Right forelimb (tissue), 1 donor: ENCODE measurements around the gene PEX26.
"Not testable (repeated sequence)": the region's sequence is repeated elsewhere in the genome, so short reads cannot be mapped to it uniquely, and the experiment has no call there.

Experiments used
- DNase-seq: peaks from one replicate; pipeline ENCODE4 v3.0.0-alpha.2; 2018

Gene PEX26

GRCh38 chr22:18077639-18078328 lies at the start of gene PEX26:
Gene PEX26 (plus strand): TSS chr22:18077990. CDS start chr22:18078377, 387 bp downstream.
- peak; percentile 95 for DNase-seq

DNA sequence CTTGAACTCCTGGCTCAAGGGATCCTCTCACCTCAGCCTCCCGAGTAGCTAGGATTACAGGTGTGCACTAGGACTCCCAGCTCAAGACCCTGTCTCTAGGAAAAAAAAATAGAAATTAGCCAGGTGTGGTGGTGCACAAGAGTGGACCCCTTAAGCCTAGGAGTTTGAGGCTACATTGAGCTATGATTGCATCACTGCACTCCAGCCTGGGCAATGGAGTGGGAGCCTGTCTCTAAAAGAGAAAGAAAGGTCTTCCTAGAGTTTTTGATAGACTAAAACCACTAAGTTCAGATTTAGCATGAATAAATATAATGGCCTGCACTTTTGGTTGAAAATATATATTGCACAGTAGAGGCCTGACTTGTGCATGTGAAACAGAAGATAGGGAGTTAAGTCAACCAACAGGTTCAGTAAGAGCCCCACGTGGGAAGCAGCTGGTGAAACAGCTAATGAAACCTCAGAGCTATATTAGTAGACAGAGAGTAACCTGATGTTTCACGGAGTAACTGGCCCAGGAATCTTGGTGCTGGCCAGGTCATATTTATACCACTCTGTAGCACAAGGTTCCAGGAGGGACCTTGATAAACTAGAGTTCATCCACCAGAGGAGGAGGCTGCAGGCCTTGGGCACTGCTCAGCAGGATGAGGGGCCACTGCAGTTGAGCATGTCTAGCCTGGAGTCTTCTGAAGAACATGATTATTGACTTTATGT lies 48.8 kb upstream of the PEX26 start:
- DNase-seq: no peak

DNA sequence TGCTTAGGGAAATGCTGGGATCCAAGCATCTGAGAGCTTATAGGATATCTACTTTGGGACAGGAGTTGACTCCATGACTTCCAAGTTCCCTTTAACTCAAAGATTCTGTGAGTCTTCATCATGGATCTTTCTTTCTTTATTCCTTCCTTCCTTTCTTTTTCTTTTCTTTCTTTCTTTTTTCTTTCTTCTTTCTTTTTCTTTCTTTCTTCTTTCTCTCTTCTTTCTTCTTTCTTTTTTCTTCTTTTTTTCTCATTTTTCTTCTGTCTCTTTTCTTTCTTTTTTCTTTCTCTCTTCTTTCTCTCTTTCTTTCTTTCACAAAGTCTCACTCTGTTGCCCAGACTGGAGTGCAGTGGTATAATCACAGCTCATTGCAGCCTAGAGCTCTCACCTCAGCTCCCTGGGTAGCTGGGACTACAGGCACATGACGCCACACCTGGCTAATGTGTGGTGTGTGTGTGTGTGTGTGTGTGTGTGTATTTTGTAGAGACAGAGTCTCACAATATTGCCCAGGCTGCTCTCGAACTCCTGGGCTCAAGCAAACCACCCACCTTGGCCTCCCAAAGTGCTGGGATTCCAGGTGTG lies 48.0 kb upstream of the PEX26 start:
- no peak for DNase-seq

DNA sequence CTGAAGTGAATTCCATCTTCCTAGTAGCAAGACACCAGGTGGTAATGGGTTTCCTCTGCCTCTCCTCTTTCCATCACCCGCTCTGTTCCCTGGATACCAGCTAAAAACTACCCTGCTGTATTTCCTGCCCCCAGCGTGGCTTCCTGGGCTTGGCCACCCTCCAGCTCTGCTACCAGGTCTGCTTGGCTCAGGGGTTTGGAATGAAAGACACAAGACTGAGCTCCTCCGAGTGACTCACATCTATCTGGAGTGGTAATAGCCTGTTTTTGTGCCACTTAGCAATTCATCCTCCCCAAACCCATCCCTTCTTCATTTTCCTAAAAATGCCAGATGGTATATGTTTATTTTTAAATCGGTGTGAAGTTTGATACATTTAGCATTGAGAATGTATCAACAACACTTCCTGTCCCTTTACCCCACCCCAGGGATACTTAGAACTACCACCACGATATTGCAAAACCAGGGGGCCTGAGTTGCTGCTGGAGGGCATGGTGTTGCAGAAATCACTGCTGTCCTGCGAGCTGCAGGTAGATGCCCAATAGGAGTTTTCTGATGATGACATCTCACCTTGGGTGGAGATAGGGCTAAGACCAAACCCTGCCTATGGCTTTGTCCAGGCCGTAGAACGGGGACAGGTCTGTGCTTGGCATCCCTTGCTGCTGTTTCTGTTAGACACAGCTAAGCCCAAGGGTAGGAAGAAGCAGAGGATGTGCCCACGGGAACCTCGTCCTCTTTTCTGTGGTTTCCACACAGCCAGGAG lies 45.9 kb upstream of the PEX26 start:
- no peak for DNase-seq

DNA sequence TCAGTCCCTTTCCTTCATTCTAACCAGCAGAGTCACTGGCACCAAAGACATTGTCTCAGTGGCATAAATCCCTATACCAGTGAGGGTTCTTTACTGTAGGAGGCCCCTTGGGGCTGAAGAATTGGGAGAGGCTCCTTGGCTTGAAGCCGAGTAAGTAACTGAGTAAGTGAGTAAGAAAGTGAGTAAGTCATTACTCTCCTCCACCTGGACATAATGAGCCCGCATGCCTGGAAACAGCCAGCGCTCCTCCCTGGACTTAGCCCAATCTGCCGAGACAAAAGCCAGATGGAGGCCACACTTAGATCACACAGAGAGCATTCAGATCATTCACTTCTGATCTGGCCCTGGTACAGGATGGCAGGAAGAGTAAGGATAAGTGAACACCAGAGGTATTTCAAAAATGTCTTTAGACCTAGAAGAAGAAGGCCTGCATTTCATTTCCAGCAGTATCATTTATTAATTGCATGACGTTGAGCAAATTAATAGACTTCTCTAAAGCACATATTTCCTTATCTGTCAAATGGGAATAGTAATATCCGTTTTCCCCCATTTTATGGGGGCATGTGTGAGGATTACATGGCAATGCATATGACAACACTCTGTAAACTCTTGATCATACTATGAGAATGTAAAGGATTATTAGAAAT lies 45.2 kb upstream of the PEX26 start:
- no peak for DNase-seq

DNA sequence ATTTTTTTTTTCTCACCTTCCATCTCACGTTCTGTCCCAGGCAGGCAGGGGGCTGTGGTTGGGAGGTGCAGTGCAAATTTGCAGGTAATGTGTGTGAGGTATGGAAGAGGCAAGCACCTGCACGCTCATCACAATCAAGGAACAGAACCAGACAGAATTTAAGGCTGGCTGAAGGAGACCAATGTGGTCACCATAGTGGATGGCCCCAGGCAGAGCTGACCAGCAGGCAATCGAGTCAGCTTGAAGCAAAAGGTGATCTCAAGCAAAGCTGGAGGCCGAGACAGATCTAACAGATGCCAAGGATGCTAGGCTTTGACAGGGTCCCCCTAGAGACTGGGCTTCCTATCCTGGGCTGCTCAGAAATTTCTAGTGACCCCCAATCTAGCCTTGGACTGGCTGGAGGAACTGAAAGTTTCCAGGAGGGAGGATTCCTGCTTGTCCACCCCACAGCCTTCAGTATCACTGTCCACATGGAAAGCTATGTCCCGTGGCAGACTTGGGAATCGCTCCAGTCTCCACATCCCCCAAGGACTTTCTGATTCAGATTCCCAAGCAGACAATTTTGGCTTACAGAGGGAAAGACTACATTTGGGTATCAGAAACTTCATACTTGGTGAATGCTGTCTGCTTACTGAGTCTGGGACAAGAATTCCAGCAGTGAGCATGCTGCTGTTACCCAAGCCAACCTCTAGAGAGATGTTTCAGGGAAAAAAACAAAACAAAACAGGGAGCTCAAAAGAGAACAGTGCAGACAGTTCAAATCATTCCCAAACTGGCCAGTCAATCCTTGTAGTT lies 44.4 kb upstream of the PEX26 start:
- no peak for DNase-seq

- no peak for DNase-seq
Observed at GRCh38 chr22:18034076-18034475, 43.7 kb upstream of the PEX26 start.

GRCh38 chr22:18035751-18036150 lies 42.0 kb upstream of the PEX26 start:
- DNase-seq: no peak

- DNase-seq: not testable (repeated sequence)
Observed at GRCh38 chr22:18040898-18041297, 36.9 kb upstream of the PEX26 start.

DNA sequence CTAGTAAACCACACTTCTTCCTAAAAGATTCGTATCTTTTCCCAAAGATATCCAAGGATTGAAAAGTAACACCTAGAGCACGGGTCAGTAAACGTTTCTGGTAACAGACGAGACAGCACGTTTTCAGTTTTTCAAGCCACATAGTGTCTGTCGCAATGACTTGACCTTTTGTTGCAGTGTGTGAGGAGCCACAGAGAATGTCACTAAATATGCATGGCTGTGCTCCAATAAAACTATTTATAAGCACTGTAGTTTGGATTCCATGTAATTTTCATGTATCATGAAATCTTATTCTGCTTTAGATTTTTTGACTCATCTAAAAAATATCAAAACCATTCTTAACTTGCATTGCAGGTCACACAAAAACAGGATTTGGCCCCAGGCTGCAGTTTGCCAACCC lies 35.1 kb upstream of the PEX26 start:
- DNase-seq: no peak

DNA sequence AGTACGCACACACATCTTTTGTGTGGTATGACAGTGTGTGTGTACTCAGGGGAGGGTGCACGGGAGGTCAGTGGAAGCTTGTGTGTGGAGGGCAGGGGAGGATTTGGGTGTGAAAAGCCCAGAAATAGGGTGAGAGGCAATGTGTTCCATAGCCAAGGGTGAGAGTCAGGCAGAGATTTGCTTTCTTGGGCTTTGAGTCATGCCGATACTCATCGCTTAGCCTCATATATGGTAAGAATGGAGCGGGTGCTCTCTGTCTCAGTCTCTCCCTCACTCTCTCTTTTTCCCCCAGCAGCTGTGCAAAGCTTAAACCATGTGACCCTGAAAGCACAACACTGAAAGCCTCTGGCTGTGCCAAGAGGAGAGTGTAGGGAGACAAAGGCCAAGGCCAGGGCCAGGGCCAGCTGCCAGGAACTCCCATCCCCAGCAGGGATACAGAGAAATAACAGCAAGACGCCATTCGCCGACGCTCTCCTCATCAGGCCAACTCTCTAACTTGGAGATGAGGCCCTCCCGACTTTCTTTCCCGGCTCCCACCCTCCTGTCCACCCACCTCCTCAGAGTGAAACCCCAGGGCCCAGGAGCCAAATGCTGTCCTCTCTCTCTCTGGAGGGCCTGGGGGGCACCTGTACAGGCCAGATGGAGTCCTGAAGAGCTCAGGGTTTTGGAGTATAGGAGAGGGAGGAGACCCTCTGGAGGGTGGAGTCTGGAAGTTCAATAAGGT lies 33.1 kb upstream of the PEX26 start:
- DNase-seq: no peak

- DNase-seq: no peak
Observed at GRCh38 chr22:18045794-18046193, 32.0 kb upstream of the PEX26 start.

- DNase-seq: no peak
Observed at GRCh38 chr22:18048041-18048440, 29.7 kb upstream of the PEX26 start.

DNA sequence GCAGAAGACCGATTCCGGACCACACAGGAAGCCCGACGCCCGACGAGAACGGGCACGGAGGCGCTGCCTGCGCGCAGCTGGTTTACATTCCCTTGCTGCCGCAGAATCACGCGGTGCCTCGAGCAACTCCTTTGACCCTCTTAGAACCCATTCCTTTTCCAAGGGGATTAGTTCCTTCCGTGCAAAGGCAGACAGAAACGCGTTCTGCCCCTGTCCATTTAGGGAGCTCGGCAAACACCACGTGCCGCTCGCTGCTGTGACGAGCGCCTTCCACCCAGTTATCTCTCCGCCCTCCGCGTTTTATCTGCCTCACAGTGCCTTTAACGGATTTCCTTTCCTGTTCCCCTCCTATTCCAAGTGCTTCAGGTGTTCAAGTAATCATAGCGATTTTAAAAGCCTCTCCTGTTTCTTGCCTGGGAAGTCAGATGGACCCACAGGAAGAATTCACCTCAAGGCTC lies 29.3 kb upstream of the PEX26 start:
- DNase-seq: no peak

DNA sequence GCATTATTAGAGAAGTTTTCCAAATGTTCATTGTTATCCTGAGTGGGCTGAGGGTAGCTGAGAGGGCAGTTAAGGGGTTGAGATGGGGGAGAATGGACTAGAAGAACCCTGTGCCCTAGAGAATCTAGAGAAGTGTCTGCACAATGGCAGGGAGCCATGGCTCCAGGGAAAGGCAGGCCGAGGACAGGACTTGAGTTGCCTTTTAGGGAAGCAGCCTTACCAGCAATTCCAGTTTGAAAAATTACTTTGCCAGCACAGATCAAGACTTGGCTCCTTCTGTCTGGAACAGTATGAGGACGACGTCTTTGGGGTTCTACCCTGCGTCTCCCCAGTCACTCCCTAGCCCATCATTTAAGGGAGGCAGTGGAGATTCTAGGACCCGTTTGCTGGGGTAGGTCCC lies 27.7 kb upstream of the PEX26 start:
- DNase-seq: no peak

GRCh38 chr22:18051113-18051512 lies 26.7 kb upstream of the PEX26 start:
- DNase-seq: not testable (repeated sequence)

DNA sequence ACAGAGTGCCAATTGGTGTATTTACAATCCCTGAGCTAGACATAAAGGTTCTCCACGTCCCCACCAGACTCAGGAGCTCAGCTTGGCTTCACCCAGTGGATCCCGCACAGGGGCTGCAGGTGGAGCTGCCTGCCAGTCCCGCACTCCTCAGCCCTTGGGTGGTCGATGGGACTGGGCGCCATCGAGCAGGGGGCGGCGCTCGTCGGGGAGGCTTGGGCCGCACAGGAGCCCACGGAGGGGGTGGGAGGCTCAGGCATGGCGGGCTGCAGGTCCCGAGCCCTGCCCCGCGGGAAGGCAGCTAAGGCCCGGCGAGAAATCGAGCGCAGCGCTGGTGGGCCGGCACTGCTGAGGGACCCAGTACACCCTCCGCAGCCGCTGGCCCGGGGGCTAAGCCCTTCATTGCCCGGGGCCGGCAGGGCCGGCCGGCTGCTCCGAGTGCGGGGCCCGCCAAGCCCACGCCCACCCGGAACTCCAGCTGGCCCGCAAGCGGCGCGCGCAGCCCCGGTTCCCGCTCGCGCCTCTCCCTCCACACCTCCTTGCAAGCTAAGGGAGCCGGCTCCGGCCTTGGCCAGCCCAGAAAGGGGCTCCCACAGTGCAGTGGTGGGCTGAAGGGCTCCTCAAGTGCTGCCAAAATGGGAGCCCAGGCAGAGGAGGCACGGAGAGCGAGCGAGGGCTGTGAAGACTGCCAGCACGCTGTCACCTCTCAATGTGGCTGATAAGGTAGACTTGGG lies 24.4 kb upstream of the PEX26 start:
- DNase-seq: not testable (repeated sequence)

- DNase-seq: no peak
Observed at GRCh38 chr22:18055619-18056160, 22.1 kb upstream of the PEX26 start.

GRCh38 chr22:18056161-18056666 lies 21.6 kb upstream of the PEX26 start:
- DNase-seq: no peak
